IPS-18c (cell line): ENCODE measurements around the gene AP3D1.

ENCODE experiments used
- H3K4me3 ChIP-seq: 2 replicates; pipeline ENCODE4 v1.7.0; 2013; ENCODE audit warnings: low read depth, mild to moderate bottlenecking, low read length, moderate library complexity; ENCODE audit not compliant: insufficient read depth
- H3K9me3 ChIP-seq: one replicate; pipeline ENCODE4 v1.6.1; 2013; ENCODE audit warnings: mild to moderate bottlenecking, low read length, moderate library complexity; ENCODE audit not compliant: control insufficient read depth, insufficient read depth

Gene AP3D1

GRCh38 chr19:2121416-2122051 is 29.8 kb downstream of the AP3D1 start:
- peaks cover 2% of the 10 kb centered on the region for H3K9me3 ChIP-seq
- H3K4me3 ChIP-seq, result no peak overlapping the region

DNA sequence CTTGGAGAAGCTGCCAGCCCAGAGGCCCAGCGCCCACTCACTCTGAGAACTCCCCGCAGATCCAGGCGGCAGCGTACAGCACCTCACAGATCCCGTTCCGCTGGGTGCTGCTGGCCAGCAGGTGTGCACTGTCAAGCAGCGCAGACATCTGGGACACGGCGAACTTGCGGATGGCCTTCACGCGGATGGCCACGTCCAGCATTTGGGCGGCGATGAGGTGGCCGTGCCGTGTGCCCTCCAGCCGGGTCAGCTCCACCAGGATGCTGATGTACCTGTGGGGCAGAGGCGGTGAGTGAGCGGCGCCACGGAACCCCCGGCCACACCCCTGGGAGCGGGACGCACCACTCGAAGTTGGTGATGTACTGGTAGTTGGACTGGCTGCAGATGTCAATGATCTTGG is 30.5 kb downstream of the AP3D1 start:
- H3K4me3 ChIP-seq, result no peak overlapping the region
- peaks cover 4% of the 10 kb centered on the region for H3K9me3 ChIP-seq

DNA sequence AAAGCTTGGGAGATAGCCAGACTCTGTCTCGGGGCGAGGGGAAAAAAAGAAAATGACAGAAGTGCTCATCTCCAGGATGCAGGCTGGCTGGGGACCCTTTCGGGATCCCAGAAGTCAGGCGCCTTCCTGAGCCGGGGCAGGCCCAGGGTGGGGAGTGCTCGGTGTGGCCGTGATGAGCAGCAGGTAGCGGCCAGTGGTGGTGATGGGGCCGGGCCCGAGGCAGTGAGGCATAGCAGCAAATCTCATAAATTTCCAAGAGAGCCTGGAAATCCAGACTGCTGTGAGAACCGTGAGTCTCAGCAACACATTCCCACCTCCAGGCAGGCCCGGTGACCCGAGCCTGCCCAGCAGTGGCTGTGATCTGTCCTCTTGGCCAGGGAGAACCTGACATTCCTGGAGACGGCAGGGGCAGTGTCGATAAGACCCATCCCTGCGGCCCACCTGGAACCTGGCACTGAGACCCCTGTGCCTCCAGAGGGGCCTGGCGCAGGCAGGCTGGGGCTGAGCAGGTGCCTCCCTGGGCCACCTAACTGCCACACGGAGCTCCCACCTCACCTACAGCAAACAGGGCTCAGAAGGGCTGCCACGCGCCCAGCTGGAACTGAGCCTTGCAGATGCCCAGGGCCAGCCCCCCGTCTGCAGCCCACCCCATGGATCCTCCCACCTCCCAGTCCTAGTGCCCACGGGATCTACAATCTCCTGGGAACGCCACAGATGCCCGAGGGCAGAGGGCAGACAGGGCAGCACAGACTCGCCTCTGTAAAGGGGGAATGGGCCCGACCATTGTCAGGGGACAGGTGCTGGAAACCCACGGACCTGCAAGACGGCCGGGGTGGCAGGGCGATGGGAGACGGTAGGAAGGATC is 31.2 kb downstream of the AP3D1 start:
- H3K4me3 ChIP-seq, result no peak overlapping the region
- peaks cover 4% of the 10 kb centered on the region for H3K9me3 ChIP-seq

DNA sequence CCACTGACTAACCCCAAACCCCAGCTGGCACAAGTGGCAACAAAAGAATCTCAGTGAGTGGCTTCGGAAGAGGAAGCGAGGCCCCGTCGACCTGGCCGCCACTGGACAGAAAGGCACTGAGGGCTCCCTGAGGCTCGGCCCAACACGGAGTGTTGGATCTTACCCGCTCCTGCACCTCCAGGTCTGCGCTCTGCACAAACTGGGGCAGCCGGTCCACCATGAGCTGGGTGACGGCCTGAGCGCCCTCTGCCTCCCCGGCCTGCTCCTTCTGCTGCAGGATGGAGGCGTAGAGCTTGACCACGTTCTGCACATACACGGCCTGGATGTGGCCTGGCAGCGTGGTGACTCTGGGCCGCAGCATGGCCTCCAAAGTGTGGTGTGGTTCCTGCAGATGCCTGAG is 32.9 kb downstream of the AP3D1 start:
- Histone ChIP-seq H3K9me3 (peaks cover 2% of the 10 kb centered on the region), H3K4me3 (no peak overlapping the region)

GRCh38 chr19:2117215-2117960 is 34.0 kb downstream of the AP3D1 start:
- Histone ChIP-seq H3K4me3 (no peak overlapping the region), H3K9me3 (peaks cover 2% of the 10 kb centered on the region)

GRCh38 chr19:2116507-2116906 is 34.9 kb downstream of the AP3D1 start:
- Histone ChIP-seq H3K4me3 (no peak overlapping the region), H3K9me3 (peaks cover 2% of the 10 kb centered on the region)

- Histone ChIP-seq H3K4me3 (no peak overlapping the region), H3K9me3 (peaks cover 2% of the 10 kb centered on the region)
Measured at GRCh38 chr19:2115911-2116426, 35.4 kb downstream of the AP3D1 start.

GRCh38 chr19:2115324-2115723 is 36.0 kb downstream of the AP3D1 start:
- Histone ChIP-seq H3K9me3 (peaks cover 2% of the 10 kb centered on the region), H3K4me3 (no peak overlapping the region)

GRCh38 chr19:2114821-2115220 is 36.5 kb downstream of the AP3D1 start:
- H3K4me3 ChIP-seq, result no peak overlapping the region

DNA sequence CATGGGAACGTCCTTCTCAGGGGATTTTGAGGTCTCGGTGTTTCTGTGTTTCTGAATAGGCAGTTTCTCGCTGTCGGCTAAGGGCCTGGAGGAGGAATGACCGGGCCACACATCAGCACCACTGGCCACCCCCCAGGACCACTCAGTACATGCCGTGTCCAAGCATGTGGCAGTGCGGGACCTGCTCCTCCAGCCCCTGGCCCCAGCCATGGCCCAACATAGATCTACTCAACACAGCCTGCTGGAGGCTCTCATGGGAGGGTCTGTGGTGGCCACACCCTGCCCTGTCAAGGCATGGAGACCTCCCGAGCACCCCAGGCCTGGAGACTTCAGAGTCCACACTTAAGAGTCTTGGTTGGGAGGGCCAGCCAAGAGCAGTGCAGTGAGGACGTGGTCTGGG is 37.1 kb downstream of the AP3D1 start:
- peaks cover 2% of the 10 kb centered on the region for H3K9me3 ChIP-seq

More at GRCh38 chr19:2114821-2115220, 36.5 kb downstream of the AP3D1 start:
- peaks cover 2% of the 10 kb centered on the region for H3K9me3 ChIP-seq

DNA sequence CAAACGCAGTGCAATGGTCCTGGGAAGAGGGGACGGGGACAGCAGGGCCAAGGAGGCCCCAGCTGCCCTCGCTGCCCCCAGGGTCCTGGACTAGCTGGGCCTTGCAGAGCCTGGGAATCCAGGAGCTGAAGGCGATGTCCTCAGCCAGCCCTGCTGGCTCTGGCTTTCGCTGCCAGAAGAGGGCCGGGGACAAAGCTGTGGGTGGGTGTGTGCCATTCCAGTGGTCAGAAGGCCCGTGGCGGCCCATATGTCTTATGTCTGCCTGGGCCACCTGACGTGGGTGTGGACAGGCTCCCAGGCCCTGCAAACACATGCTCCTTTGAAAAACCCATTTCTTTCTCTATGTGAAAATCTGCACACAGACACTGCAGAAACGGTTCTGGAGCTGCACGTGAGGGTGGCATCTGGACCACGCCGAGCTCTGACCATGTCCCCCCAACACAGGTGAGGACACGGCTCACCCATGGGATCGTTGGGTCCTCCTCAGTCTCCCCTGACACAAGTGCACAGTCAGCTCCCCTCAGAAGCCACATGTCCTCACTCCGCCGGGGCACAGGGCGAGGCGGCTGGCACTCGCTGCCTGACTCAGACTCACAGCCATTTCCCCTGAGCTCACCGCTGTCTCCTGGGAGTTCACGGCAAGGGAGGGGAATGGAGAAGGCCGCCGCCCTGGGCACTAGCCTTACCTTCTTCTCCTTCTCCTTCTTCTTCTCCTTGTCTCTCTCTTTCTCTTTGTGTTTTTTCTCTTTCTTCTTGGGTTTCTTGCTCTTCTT is 37.7 kb downstream of the AP3D1 start:
- Histone ChIP-seq H3K9me3 (peaks cover 2% of the 10 kb centered on the region), H3K4me3 (no peak overlapping the region)

More for the DNA sequence above, 37.1 kb downstream of the AP3D1 start:
- no peak overlapping the region for H3K4me3 ChIP-seq

GRCh38 chr19:2112516-2113320 is 38.6 kb downstream of the AP3D1 start:
- H3K9me3 ChIP-seq, result peaks cover 2% of the 10 kb centered on the region

DNA sequence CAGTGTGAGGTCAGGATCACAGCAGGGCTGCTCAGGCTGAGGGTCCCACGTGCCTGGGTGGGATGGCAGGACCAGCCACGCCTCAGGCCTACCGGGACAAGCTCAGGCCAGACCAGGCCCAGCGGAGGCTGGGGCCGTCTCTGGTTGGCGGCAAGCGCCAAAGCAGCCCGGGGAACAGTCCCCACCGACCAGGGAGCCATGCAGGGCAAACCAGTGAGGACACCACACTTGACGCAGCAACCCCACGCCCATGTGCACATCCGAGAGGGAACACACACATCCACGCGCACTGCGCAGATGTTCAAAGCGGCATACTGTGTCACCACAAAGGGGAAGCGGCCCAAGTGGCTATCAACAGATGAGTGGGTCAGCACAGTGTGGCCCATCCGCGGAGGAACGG is 39.5 kb downstream of the AP3D1 start:
- Histone ChIP-seq H3K4me3 (no peak overlapping the region), H3K9me3 (peaks cover 4% of the 10 kb centered on the region)

More at GRCh38 chr19:2112516-2113320, 38.6 kb downstream of the AP3D1 start:
- H3K4me3 ChIP-seq, result no peak overlapping the region

DNA sequence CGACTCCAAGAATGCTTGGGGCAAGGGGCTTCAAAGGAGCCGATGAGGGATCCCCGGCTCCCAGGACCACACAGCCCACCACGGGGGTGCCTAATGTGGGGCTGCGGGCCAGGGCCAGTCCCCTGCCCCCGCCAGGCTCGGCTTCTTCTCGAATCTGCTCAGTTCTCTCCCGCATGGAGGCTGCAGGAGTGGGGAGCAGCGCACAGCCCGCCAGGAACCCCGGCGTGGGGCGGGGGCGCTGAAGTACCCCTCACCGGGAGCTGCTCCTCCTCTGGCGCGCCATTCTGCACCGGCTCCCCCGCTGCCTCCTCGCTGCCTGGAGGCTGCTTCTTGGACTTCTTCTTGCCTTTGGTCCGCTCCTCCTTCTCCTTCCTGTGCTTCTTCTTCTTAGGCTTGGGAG is 39.9 kb downstream of the AP3D1 start:
- Histone ChIP-seq H3K4me3 (no peak overlapping the region), H3K9me3 (peaks cover 4% of the 10 kb centered on the region)

DNA sequence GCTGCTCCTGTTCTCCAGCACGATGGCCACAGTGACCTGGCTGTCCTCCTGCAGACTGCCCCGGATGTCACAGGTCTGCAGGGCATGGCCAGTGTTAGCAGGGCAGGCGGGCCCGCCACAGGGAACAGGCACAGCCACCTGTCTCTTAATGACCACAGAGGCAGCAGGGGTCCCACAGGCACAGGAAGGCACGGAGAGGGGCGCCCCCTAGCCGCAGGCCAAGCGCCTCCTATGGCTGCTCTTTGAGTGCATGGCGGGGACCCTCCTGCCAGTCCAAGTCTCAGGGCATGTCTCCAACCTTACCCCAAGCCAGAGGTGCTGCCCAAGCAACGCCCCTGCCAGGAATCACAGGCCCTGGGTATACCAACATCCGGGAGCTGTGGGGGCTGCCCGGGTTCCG is 40.5 kb downstream of the AP3D1 start:
- Histone ChIP-seq H3K4me3 (no peak overlapping the region), H3K9me3 (peaks cover 3% of the 10 kb centered on the region)
